Endometrial microvascular endothelial cells (primary cell): ENCODE data around the gene DLX6. TPM values are rescaled to one million over a fixed set of nuclear protein-coding genes. Genes with fewer than 3 reads are reported as not detected.

Experiments used
- in situ Hi-C: cut with HindIII; loops from 2 replicates; pipeline ENCODE4 v1.10.0; 2017; ENCODE audit warnings: low sequenced_read_pairs, low pct_unique_long_range_greater_than_20kb; ENCODE audit errors: inconsistent ontology term
- total RNA-seq: library from RNA; depleted of rRNA; stranded (reverse); fragments of >200 nt; gene quantifications from one replicate; pipeline ENCODE4 v1.2.3, GENCODE V29; 2015; ENCODE audit errors: inconsistent ontology term

The DLX6 gene
- total RNA-seq, result not detected

GRCh38 chr7:97005183-97006054 lies at the start of gene DLX6:
Gene DLX6 (plus strand): TSS chr7:97005553. CDS start chr7:97005978, 425 bp downstream.
- in situ Hi-C loops, result no loop called here

GRCh38 chr7:96959135-96959534 lies 46.2 kb upstream of the DLX6 start:
- in situ Hi-C loops, result no loop called here

- in situ Hi-C loops, result no loop called here
These were observed 43.0 kb upstream of the DLX6 start for GRCh38 chr7:96962221-96962885.

GRCh38 chr7:96968981-96969380 lies 36.4 kb upstream of the DLX6 start:
- in situ Hi-C loops, result no loop called here

GRCh38 chr7:96970739-96971138 lies 34.6 kb upstream of the DLX6 start:
- in situ Hi-C loops, result no loop called here

- in situ Hi-C loops, result no loop called here
These were observed 31.4 kb upstream of the DLX6 start for GRCh38 chr7:96973986-96974385.

- in situ Hi-C loops, result no loop called here
These were observed 29.2 kb upstream of the DLX6 start for GRCh38 chr7:96976106-96976505.

- in situ Hi-C loops, result no loop called here
These were observed 27.9 kb upstream of the DLX6 start for GRCh38 chr7:96977445-96977844.

GRCh38 chr7:96979551-96980276 lies 25.6 kb upstream of the DLX6 start:
- in situ Hi-C loops, result no loop called here

- in situ Hi-C loops, result no loop called here
These were observed 22.8 kb upstream of the DLX6 start for GRCh38 chr7:96982586-96982985.

GRCh38 chr7:96985992-96986391 lies 19.4 kb upstream of the DLX6 start:
- in situ Hi-C loops, result no loop called here

GRCh38 chr7:96986901-96987300 lies 18.5 kb upstream of the DLX6 start:
- in situ Hi-C loops, result no loop called here

GRCh38 chr7:96987719-96988118 lies 17.6 kb upstream of the DLX6 start:
- in situ Hi-C loops, result no loop called here

GRCh38 chr7:96989241-96989858 lies 16.0 kb upstream of the DLX6 start:
- in situ Hi-C loops, result no loop called here

- in situ Hi-C loops, result no loop called here
These were observed 15.5 kb upstream of the DLX6 start for GRCh38 chr7:96989859-96990317.

GRCh38 chr7:96991546-96992191 lies 13.7 kb upstream of the DLX6 start:
- in situ Hi-C loops, result no loop called here

- in situ Hi-C loops, result no loop called here
These were observed 13.0 kb upstream of the DLX6 start for GRCh38 chr7:96992192-96993005.
